Measurements from ENCODE around the gene PPP5C. TPM values are rescaled to one million over a fixed set of nuclear protein-coding genes. Genes with fewer than 3 reads are reported as not detected.

The PPP5C gene
- total and polyA plus RNA-seq, 2 of the 8 experiments (the other 6 are each of a cell fraction or from before 2014, with no cell fraction given): 112 to 156 TPM

DNA sequence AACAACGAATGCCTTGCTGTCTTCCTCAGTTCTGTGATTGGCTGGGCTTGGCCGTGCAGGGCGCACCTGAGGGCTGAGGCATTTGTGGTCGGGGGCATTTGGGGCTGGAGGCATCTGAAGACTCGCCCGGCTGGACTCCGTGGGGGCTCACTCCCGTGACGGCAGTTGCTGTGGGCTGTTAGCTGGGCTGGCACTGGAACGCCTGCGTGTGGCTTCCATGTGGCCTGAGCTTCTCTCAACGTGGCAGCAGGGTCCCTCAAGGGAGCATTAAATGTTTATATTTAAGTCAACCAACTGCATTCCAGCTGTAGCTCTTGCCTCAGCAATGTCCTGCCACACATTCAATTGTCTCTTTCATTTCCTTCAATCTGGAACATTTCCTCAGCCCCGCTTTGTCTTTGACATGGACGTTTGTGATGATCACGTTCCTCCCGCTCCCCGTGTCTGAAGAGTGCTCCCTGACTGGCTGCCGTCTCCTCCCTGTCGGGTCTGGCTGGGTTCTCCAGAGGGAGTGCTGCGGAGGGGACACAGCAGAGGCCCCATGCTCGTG, 45.4 kb downstream of the PPP5C start:
- Histone ChIP-seq H4K20me1 (replicated peaks in 1 of 2; ENCODE audit: control insufficient read depth in 1 of 2, insufficient read depth in 2 of 2, low read length in 2 of 2) (peaks cover 0 to 9% of the 10 kb centered on the region in 2 experiments), H3K14ac (ENCODE audit: insufficient read length) (no peak overlapping the region), H3K4me2 (ENCODE audit: insufficient read depth in 1 of 2, low read depth in 2 of 2, low read length in 2 of 2) (no peak overlapping the region), H4K91ac (replicated peaks; ENCODE audit: insufficient read length, low read length) (no peak overlapping the region), H3K4ac (replicated peaks; ENCODE audit: insufficient read length, low read depth, low read length) (no peak overlapping the region), H3K4me3 (ENCODE audit: extremely low read depth in 1 of 4, insufficient read depth in 2 of 4, low read depth in 3 of 4, low read length in 4 of 4) (no peak overlapping the region), H3K18ac (ENCODE audit: extremely low read depth, low read length) (no peak overlapping the region), H2AK5ac (ENCODE audit: low read depth, low read length) (no peak overlapping the region), H3K9me3 (ENCODE audit: insufficient read depth in 2 of 2, low read depth in 1 of 2, low read length in 1 of 2) (no peaks in the 10 kb centered on the region; a peak in 1 of 4 replicates), H2BK12ac (ENCODE audit: low read depth, low read length) (no peak overlapping the region), H3K79me1 (ENCODE audit: low read depth, low read length) (no peaks in the 10 kb centered on the region), H2BK120ac (replicated peaks; ENCODE audit: low read depth, low read length) (no peak overlapping the region), H3K23ac (ENCODE audit: insufficient read length) (no peak overlapping the region), H3K27ac (ENCODE audit: low read depth, low read length) (no peak overlapping the region; the same call in 1 of the 2 replicates), H3K56ac (replicated peaks; ENCODE audit: insufficient read length, low read depth, low read length) (no peak overlapping the region), H3K79me2 (ENCODE audit: control insufficient read depth in 1 of 2, insufficient read depth in 2 of 2, low read length in 2 of 2) (no peaks in the 10 kb centered on the region), H3K4me1 (replicated peaks in 1 of 4; ENCODE audit: control insufficient read depth in 3 of 4, insufficient read depth in 4 of 4, low read length in 3 of 4) (no peaks in the 10 kb centered on the region; a peak in 2 of 7 replicates), H3K27me3 (replicated peaks in 1 of 4; ENCODE audit: control insufficient read depth in 3 of 4, extremely low read depth in 1 of 4, insufficient read depth in 3 of 4, low read length in 3 of 4) (no peaks in the 10 kb centered on the region), H4K8ac (ENCODE audit: extremely low read depth, insufficient read depth, low read length) (no peak overlapping the region; the same call in 1 of the 2 replicates), H2BK15ac (ENCODE audit: low read length) (no peak overlapping the region), H3K36me3 (ENCODE audit: control insufficient read depth in 2 of 4, insufficient read depth in 4 of 4, low read length in 3 of 4) (peaks cover 5 to 42% (median 32%) of the 10 kb centered on the region in 4 experiments; a peak in 6 of 8 replicates), H3K9ac (replicated peaks in 1 of 4; ENCODE audit: extremely low read depth in 1 of 4, low read depth in 3 of 4, low read length in 3 of 4) (no peak overlapping the region), H2AFZ (ENCODE audit: low read length) (no peak overlapping the region), H2BK5ac (ENCODE audit: low read depth, low read length) (no peak overlapping the region; the same call in 1 of the 2 replicates), H3K23me2 (ENCODE audit: low read depth, low read length) (no peaks in the 10 kb centered on the region), H2BK20ac (ENCODE audit: low read length) (no peak overlapping the region), H4K5ac (ENCODE audit: insufficient read length, low read depth, low read length) (no peak overlapping the region)
- WGBS, 2 experiments (ENCODE audit: extremely low coverage in 1 of 2, insufficient coverage in 1 of 2, insufficient read length in 1 of 2, insufficient replicate concordance in 2 of 2, low coverage in 1 of 2, low lambda C conversion rate in 2 of 2, missing lambda C conversion rate in 1 of 2): 85% methylated on average over 20 of the region's 21 CpGs; no CpG with 5 or more reads in 1 of the 2 experiments
- POLR2A ChIA-PET (ENCODE audit: partially characterized antibody): interaction anchor here (0.9 to 3.2 kb wide), 5 partner anchors 12 to 74 kb away, joined by 3 to 15 read pairs (median 5); no protein-coding TSS in a partner anchor
- FAIRE-seq (no peak), DNase-seq (ENCODE audit: low read depth in 1 of 2, low spot score in 2 of 2) (no peak)
- CTCF ChIA-PET (ENCODE audit: partially characterized antibody): interaction anchor here (0.7 to 7.4 kb wide), 8 partner anchors 10 to 146 kb away, joined by 3 to 91 read pairs (median 4); no protein-coding TSS in a partner anchor
- TF ChIP-seq CBX5 (IDR thresholded peaks at IDR 0.05; ENCODE audit: low read depth, low read length): no peak
- TF ChIP-seq TCF12 (IDR thresholded peaks at IDR 0.05; ENCODE audit: low read depth, low read length): no peak
- TF ChIP-seq JUND (IDR thresholded peaks at IDR 0.05; ENCODE audit: low read length): no peak
- TF ChIP-seq BCL11A (IDR thresholded peaks at IDR 0.05; ENCODE audit: low read depth in 2 of 2, low read length in 2 of 2): no peak
- TF ChIP-seq BACH1 (IDR thresholded peaks at IDR 0.05; ENCODE audit: low read length): no peak
- TF ChIP-seq SRF (IDR thresholded peaks at IDR 0.05; ENCODE audit: low read depth, low read length): no peak
- TF ChIP-seq SUZ12 (IDR thresholded peaks at IDR 0.05; ENCODE audit: low read length): no peak
- no peak for TF ChIP-seq MAFK (IDR thresholded peaks at IDR 0.05; ENCODE audit: low read depth, low read length)
- no peak for TF ChIP-seq NANOG (IDR thresholded peaks at IDR 0.05; ENCODE audit: insufficient read depth, low read depth, low read length, poor library complexity, severe bottlenecking)
- TF ChIP-seq, protein P1, sequence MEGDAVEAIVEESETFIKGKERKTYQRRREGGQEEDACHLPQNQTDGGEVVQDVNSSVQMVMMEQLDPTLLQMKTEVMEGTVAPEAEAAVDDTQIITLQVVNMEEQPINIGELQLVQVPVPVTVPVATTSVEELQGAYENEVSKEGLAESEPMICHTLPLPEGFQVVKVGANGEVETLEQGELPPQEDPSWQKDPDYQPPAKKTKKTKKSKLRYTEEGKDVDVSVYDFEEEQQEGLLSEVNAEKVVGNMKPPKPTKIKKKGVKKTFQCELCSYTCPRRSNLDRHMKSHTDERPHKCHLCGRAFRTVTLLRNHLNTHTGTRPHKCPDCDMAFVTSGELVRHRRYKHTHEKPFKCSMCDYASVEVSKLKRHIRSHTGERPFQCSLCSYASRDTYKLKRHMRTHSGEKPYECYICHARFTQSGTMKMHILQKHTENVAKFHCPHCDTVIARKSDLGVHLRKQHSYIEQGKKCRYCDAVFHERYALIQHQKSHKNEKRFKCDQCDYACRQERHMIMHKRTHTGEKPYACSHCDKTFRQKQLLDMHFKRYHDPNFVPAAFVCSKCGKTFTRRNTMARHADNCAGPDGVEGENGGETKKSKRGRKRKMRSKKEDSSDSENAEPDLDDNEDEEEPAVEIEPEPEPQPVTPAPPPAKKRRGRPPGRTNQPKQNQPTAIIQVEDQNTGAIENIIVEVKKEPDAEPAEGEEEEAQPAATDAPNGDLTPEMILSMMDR (IDR thresholded peaks at IDR 0.05; ENCODE audit: control extremely low read depth in 1 of 3, insufficient read depth in 1 of 3, low read depth in 1 of 3, low read length in 3 of 3): no peak
- TF ChIP-seq KDM4A (IDR thresholded peaks at IDR 0.05; ENCODE audit: low read depth, low read length, severe bottlenecking): no peak

Data from H1 (cell line).